ENCODE results near the gene XKR7. TPM values are rescaled to one million over a fixed set of nuclear protein-coding genes. Genes with fewer than 3 reads are reported as not detected.

XKR7 gene
- polyA plus RNA-seq, 1 donor from 2014 or later, result 9.6 TPM

GRCh38 chr20:31948008-31948407 lies 19.9 kb upstream of the XKR7 start:
- no peak overlapping the region for H3K4me2 ChIP-seq (ENCODE audit: low read length)
- no peaks in the 10 kb centered on the region for H3F3A ChIP-seq (ENCODE audit: insufficient read depth, low read length, poor library complexity, severe bottlenecking)
- H3K36me3 ChIP-seq (ENCODE audit: insufficient read depth, low read length), result peaks cover 15% of the 10 kb centered on the region
- H3K79me2 ChIP-seq (replicated peaks; ENCODE audit: insufficient read depth, low read length), result peaks cover 23% of the 10 kb centered on the region
- H3K27ac ChIP-seq (ENCODE audit: low read length), result no peak overlapping the region
- H2AFZ ChIP-seq (ENCODE audit: low read depth, low read length), result no peak overlapping the region
- H3K9ac ChIP-seq (ENCODE audit: low read length), result no peak overlapping the region
- no peaks in the 10 kb centered on the region for H4K20me1 ChIP-seq (ENCODE audit: insufficient read depth)
- H3K9me3 ChIP-seq (ENCODE audit: low read length), result no peaks in the 10 kb centered on the region
- H3K27me3 ChIP-seq (ENCODE audit: insufficient read depth, low read depth, low read length), result no peaks in the 10 kb centered on the region
- H3K9me2 ChIP-seq (ENCODE audit: insufficient read depth, low read length), result no peaks in the 10 kb centered on the region
- H3K4me3 ChIP-seq (ENCODE audit: low read length), result no peak overlapping the region
- TF ChIP-seq MXI1 (conservative IDR thresholded peaks at IDR 0.05; ENCODE audit: poor library complexity, severe bottlenecking) (no peak), RAD21 (conservative IDR thresholded peaks at IDR 0.05) (no peak), POLR2AphosphoS5 (IDR thresholded peaks at IDR 0.05) (no peak), CTCF (IDR thresholded peaks at IDR 0.05; ENCODE audit: poor library complexity, severe bottlenecking) (no peak), SMC3 (conservative IDR thresholded peaks at IDR 0.05; ENCODE audit: poor library complexity) (no peak), TAF1 (IDR thresholded peaks at IDR 0.05; ENCODE audit: low read depth) (no peak), REST (IDR thresholded peaks at IDR 0.05; ENCODE audit: borderline replicate concordance) (no peak), EZH2 (IDR thresholded peaks at IDR 0.05; ENCODE audit: borderline replicate concordance, insufficient read depth, low read length, poor library complexity, severe bottlenecking) (no peak), EP300 (conservative IDR thresholded peaks at IDR 0.05; ENCODE audit: poor library complexity, severe bottlenecking) (no peak)

GRCh38 chr20:31949877-31950646 lies 17.9 kb upstream of the XKR7 start:
- H3K9me3 ChIP-seq (ENCODE audit: low read length), result no peaks in the 10 kb centered on the region
- TF ChIP-seq MXI1 (conservative IDR thresholded peaks at IDR 0.05; ENCODE audit: poor library complexity, severe bottlenecking) (no peak), EZH2 (IDR thresholded peaks at IDR 0.05; ENCODE audit: borderline replicate concordance, insufficient read depth, low read length, poor library complexity, severe bottlenecking) (no peak), TAF1 (IDR thresholded peaks at IDR 0.05; ENCODE audit: low read depth) (no peak), CTCF (IDR thresholded peaks at IDR 0.05; ENCODE audit: poor library complexity, severe bottlenecking) (no peak), REST (IDR thresholded peaks at IDR 0.05; ENCODE audit: borderline replicate concordance) (no peak)
- H4K20me1 ChIP-seq (ENCODE audit: insufficient read depth), result no peaks in the 10 kb centered on the region
- no peak overlapping the region for H3K27ac ChIP-seq (ENCODE audit: low read length)
- H3F3A ChIP-seq (ENCODE audit: insufficient read depth, low read length, poor library complexity, severe bottlenecking), result no peaks in the 10 kb centered on the region
- no peak overlapping the region for H2AFZ ChIP-seq (ENCODE audit: low read depth, low read length)
- peak overlapping the region; percentile 71 for H3K4me3 ChIP-seq (ENCODE audit: low read length)
- peak overlapping the region; percentile 76 for H3K4me2 ChIP-seq (ENCODE audit: low read length)
- peak overlapping the region; percentile 81 for H3K9ac ChIP-seq (ENCODE audit: low read length)
- H3K36me3 ChIP-seq (ENCODE audit: insufficient read depth, low read length), result peaks cover 15% of the 10 kb centered on the region
- H3K9me2 ChIP-seq (ENCODE audit: insufficient read depth, low read length), result no peaks in the 10 kb centered on the region
- no peaks in the 10 kb centered on the region for H3K27me3 ChIP-seq (ENCODE audit: insufficient read depth, low read depth, low read length)
- peaks cover 23% of the 10 kb centered on the region for H3K79me2 ChIP-seq (replicated peaks; ENCODE audit: insufficient read depth, low read length)
